Measurements from ENCODE around the gene SLC43A3.

DNA sequence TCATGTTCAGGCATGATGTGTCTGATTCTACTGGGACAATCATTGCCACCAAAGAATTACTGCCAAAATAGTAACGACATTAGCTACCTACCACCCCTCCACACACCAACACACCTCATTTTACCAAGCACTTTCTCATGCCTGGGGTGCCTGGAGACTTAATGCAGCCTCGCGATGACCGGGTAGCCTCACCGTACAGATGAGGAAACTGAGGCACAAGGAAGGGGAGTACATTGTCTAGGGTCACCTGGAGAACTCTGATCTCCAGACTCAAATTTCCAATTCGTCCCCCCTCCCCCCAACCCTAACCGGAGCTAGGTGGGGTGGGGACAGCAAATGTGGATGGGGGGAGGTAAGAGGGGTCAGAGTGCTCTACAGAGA, 30.7 kb upstream of the SLC43A3 start:
- TF ChIP-seq POLR2A (IDR thresholded peaks at IDR 0.05) = no peak
- TF ChIP-seq, protein P1, sequence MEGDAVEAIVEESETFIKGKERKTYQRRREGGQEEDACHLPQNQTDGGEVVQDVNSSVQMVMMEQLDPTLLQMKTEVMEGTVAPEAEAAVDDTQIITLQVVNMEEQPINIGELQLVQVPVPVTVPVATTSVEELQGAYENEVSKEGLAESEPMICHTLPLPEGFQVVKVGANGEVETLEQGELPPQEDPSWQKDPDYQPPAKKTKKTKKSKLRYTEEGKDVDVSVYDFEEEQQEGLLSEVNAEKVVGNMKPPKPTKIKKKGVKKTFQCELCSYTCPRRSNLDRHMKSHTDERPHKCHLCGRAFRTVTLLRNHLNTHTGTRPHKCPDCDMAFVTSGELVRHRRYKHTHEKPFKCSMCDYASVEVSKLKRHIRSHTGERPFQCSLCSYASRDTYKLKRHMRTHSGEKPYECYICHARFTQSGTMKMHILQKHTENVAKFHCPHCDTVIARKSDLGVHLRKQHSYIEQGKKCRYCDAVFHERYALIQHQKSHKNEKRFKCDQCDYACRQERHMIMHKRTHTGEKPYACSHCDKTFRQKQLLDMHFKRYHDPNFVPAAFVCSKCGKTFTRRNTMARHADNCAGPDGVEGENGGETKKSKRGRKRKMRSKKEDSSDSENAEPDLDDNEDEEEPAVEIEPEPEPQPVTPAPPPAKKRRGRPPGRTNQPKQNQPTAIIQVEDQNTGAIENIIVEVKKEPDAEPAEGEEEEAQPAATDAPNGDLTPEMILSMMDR (IDR thresholded peaks at IDR 0.05) = no peak

Data from vagina (tissue), 2 donors.